ENCODE measurements around the gene SEZ6L.

The SEZ6L gene

GRCh38 chr22:26174280-26174679 is 5.0 kb downstream of the SEZ6L start:
- DNase-seq (ENCODE audit: low read depth in 2 of 2), result no peak

- no peak for DNase-seq (ENCODE audit: low read depth in 2 of 2)
These were observed 13.5 kb downstream of the SEZ6L start for GRCh38 chr22:26182723-26183122.

- DNase-seq (ENCODE audit: low read depth in 2 of 2), result no peak
These were observed 15.9 kb downstream of the SEZ6L start for GRCh38 chr22:26185190-26185589.

- no peak for DNase-seq (ENCODE audit: low read depth in 2 of 2)
These were observed 19.1 kb downstream of the SEZ6L start for GRCh38 chr22:26188341-26188740.

GRCh38 chr22:26194313-26194712 is 25.1 kb downstream of the SEZ6L start:
- DNase-seq (ENCODE audit: low read depth in 2 of 2), result no peak

- no peak for DNase-seq (ENCODE audit: low read depth in 2 of 2)
These were observed 25.6 kb downstream of the SEZ6L start for GRCh38 chr22:26194877-26195276.

GRCh38 chr22:26196657-26197056 is 27.4 kb downstream of the SEZ6L start:
- no peak for DNase-seq (ENCODE audit: low read depth in 2 of 2)

GRCh38 chr22:26197425-26197824 is 28.2 kb downstream of the SEZ6L start:
- DNase-seq (ENCODE audit: low read depth in 2 of 2), result no peak

- DNase-seq (ENCODE audit: low read depth in 2 of 2), result no peak
These were observed 30.4 kb downstream of the SEZ6L start for GRCh38 chr22:26199665-26200064.

- no peak for DNase-seq (ENCODE audit: low read depth in 2 of 2)
These were observed 33.1 kb downstream of the SEZ6L start for GRCh38 chr22:26202280-26202924.

GRCh38 chr22:26205494-26205893 is 36.2 kb downstream of the SEZ6L start:
- no peak for DNase-seq (ENCODE audit: low read depth in 2 of 2)

GRCh38 chr22:26210334-26210733 is 41.1 kb downstream of the SEZ6L start:
- no peak for DNase-seq (ENCODE audit: low read depth in 2 of 2)

GRCh38 chr22:26213826-26214225 is 44.6 kb downstream of the SEZ6L start:
- no peak for DNase-seq (ENCODE audit: low read depth in 2 of 2)

GRCh38 chr22:26214466-26214865 is 45.2 kb downstream of the SEZ6L start:
- no peak for DNase-seq (ENCODE audit: low read depth in 2 of 2)

- no peak for DNase-seq (ENCODE audit: low read depth in 2 of 2)
These were observed 46.5 kb downstream of the SEZ6L start for GRCh38 chr22:26215736-26216135.

- DNase-seq (ENCODE audit: low read depth in 2 of 2), result no peak
These were observed 55.9 kb downstream of the SEZ6L start for GRCh38 chr22:26225207-26225606.

- DNase-seq (ENCODE audit: low read depth in 2 of 2), result no peak
These were observed 57.5 kb downstream of the SEZ6L start for GRCh38 chr22:26226538-26227297.

GRCh38 chr22:26229910-26230309 is 60.6 kb downstream of the SEZ6L start:
- DNase-seq (ENCODE audit: low read depth in 2 of 2), result no peak

GRCh38 chr22:26234296-26234695 is 65.0 kb downstream of the SEZ6L start:
- DNase-seq (ENCODE audit: low read depth in 2 of 2), result no peak

GRCh38 chr22:26235792-26236487 is 66.7 kb downstream of the SEZ6L start:
- DNase-seq (ENCODE audit: low read depth in 2 of 2), result no peak

GRCh38 chr22:26236991-26237390 is 67.7 kb downstream of the SEZ6L start:
- no peak for DNase-seq (ENCODE audit: low read depth in 2 of 2)

GRCh38 chr22:26238596-26238995 is 69.3 kb downstream of the SEZ6L start:
- DNase-seq (ENCODE audit: low read depth in 2 of 2), result no peak

GRCh38 chr22:26239581-26239980 is 70.3 kb downstream of the SEZ6L start:
- no peak for DNase-seq (ENCODE audit: low read depth in 2 of 2)
